ENCODE data around the gene CFHR4.
"Not testable (repeated sequence)": the region's sequence is repeated elsewhere in the genome, so short reads cannot be mapped to it uniquely, and the experiment has no call there.

Gene CFHR4

DNA sequence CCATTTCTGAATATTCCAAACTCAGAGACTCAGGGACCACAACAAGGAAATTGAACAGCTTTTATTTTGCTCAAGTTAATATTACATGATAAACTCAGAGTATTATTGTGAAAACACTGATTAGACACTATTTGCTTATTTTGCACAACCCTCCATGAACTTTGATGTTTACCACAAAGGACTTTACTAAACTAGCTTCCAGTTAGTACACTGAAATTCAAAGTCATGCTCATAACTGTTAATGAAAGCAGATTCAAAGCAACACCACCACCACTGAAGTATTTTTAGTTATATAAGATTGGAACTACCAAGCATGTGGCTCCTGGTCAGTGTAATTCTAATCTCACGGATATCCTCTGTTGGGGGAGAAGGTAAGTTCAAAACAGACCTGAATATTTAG, 55.7 kb downstream of the CFHR4 start, which contains the start of gene CFHR2:
CFHR2 (plus strand) TSS at position 171 of the 400 bp plus-strand sequence; CDS start at position 314, 143 bp downstream.
- not testable (repeated sequence) for DNase-seq

GRCh38 chr1:196951711-196952394, 64.0 kb downstream of the CFHR4 start:
- DNase-seq: no peak

DNA sequence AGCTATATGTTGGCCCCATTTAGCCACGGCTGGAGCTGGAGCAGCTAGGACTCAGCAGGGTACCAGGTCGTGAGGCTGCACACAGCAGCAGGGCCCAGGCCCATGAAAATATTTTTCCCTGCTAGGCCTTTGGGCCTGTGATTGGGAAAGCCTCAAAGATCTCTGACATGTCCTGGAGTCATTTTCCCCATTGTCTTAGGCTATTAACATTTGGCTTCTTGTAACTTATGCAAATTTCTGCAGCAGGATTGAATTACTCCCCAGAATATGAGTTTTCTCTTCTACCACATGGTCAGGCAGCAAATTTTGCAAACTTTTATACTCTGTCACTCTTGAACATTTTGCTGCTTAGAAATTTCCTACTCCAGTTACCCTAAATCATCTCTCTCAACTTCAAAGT, 66.9 kb downstream of the CFHR4 start:
- no peak for DNase-seq

- DNase-seq: no peak
These were observed 68.1 kb downstream of the CFHR4 start for GRCh38 chr1:196955926-196956325.

- DNase-seq: no peak
These were observed 73.0 kb downstream of the CFHR4 start for GRCh38 chr1:196960854-196961253.
